Neutrophil (primary cell): ENCODE results near the gene ADAMTS20.

Experiments
- H3K27ac ChIP-seq: fragments of 200-600 bp; sonication (generic); 2 replicates; pipeline ENCODE4 v1.5.1; 2016; ENCODE audit warnings: mild to moderate bottlenecking, moderate library complexity
- H3K27me3 ChIP-seq: fragments of 200-600 bp; sonication (generic); 2 replicates; pipeline ENCODE4 v1.6.0; 2016; ENCODE audit warnings: mild to moderate bottlenecking
- H3K36me3 ChIP-seq: fragments of 200-600 bp; sonication (generic); 2 replicates; pipeline ENCODE4 v1.5.1; 2017
- H3K4me1 ChIP-seq, 2 experiments: fragments of 200-600 bp in 1 of 2; sonication (generic) in 1 of 2; 1 replicate in 1 of 2; 2 replicates in 1 of 2; pipeline versions ENCODE4 v1.5.1 to v1.6.1; 2013 to 2016; ENCODE audit warnings: low read depth in 1 of 2, low read length in 1 of 2, mild to moderate bottlenecking in 1 of 2, moderate library complexity in 1 of 2; ENCODE audit not compliant: control insufficient read depth in 1 of 2, insufficient read depth in 1 of 2
- H3K4me3 ChIP-seq, 2 experiments: fragments of 200-600 bp in 1 of 2; sonication (generic) in 1 of 2; 1 replicate in 1 of 2; 2 replicates in 1 of 2; pipeline ENCODE4 v1.5.1; 2013 to 2016; ENCODE audit warnings: low read depth in 1 of 2, low read length in 1 of 2, mild to moderate bottlenecking in 1 of 2, moderate library complexity in 1 of 2
- H3K9me3 ChIP-seq: fragments of 200-600 bp; sonication (generic); 2 replicates; pipeline ENCODE4 v1.5.1; 2016
- CTCF ChIP-seq: fragments of 200-600 bp; sonication (generic); IDR thresholded peaks from 2 replicates; pipeline ENCODE4 v1.5.1; 2016; ENCODE audit warnings: antibody characterized with exemption

The ADAMTS20 gene

GRCh38 chr12:43444940-43445564 is 107.0 kb downstream of the ADAMTS20 start:
- no peaks in the 10 kb centered on the region for H3K36me3 ChIP-seq
- TF ChIP-seq CTCF = no peak
- no peaks in the 10 kb centered on the region for H3K9me3 ChIP-seq
- H3K4me3 ChIP-seq = no peak overlapping the region
- no peaks in the 10 kb centered on the region for H3K27me3 ChIP-seq
- no peaks in the 10 kb centered on the region for H3K4me1 ChIP-seq
- no peak overlapping the region for H3K27ac ChIP-seq

DNA sequence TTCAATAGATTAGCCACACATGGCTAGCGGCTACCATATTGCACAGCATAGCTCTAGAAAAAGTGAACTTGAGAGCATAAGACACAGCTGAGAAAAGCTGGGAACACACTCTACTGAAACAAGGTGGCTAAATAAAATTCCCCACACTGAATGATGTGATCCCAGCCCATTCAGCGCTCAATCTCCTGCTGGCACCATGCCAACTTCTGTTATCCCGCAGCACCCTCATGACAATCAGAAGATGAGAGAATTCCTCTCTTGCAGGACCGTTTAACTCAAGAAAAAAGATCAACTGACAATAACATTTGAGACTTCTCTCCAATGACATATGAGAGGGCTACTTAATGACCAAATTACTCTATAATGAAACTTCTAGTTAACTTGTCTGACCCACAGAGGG is 115.4 kb downstream of the ADAMTS20 start:
- Histone ChIP-seq H3K4me3 (no peak overlapping the region), H3K9me3 (no peaks in the 10 kb centered on the region), H3K36me3 (no peaks in the 10 kb centered on the region), H3K4me1 (no peaks in the 10 kb centered on the region), H3K27me3 (no peaks in the 10 kb centered on the region), H3K27ac (no peak overlapping the region)
- TF ChIP-seq CTCF = no peak

GRCh38 chr12:43434614-43435013 is 117.4 kb downstream of the ADAMTS20 start:
- no peaks in the 10 kb centered on the region for H3K9me3 ChIP-seq
- no peak for TF ChIP-seq CTCF
- no peaks in the 10 kb centered on the region for H3K4me1 ChIP-seq

GRCh38 chr12:43428088-43428600 is 123.9 kb downstream of the ADAMTS20 start:
- H3K36me3 ChIP-seq = no peaks in the 10 kb centered on the region
- no peak overlapping the region for H3K4me3 ChIP-seq
- no peaks in the 10 kb centered on the region for H3K9me3 ChIP-seq
- no peaks in the 10 kb centered on the region for H3K4me1 ChIP-seq
- TF ChIP-seq CTCF = no peak
- no peaks in the 10 kb centered on the region for H3K27me3 ChIP-seq
- H3K27ac ChIP-seq = no peak overlapping the region

More at GRCh38 chr12:43434614-43435013, 117.4 kb downstream of the ADAMTS20 start:
- H3K27me3 ChIP-seq = no peaks in the 10 kb centered on the region
- no peaks in the 10 kb centered on the region for H3K36me3 ChIP-seq
- H3K4me3 ChIP-seq = no peak overlapping the region
- no peak overlapping the region for H3K27ac ChIP-seq

GRCh38 chr12:43425361-43425760 is 126.6 kb downstream of the ADAMTS20 start:
- H3K4me3 ChIP-seq = no peak overlapping the region
- H3K27ac ChIP-seq = no peak overlapping the region
- H3K9me3 ChIP-seq = no peaks in the 10 kb centered on the region
- no peaks in the 10 kb centered on the region for H3K4me1 ChIP-seq
- no peak for TF ChIP-seq CTCF
- no peaks in the 10 kb centered on the region for H3K27me3 ChIP-seq
- H3K36me3 ChIP-seq = no peaks in the 10 kb centered on the region
